Stimulated activated CD8-positive, alpha-beta memory T cell treated with anti-CD3 and anti-CD28 coated beads, Interleukin-15, amount 100 ng/mL, for 24 hours (primary cell): Measurements from ENCODE around the gene NRP1.
"Not testable (repeated sequence)": the region's sequence is repeated elsewhere in the genome, so short reads cannot be mapped to it uniquely, and the experiment has no call there.

Experiments used
- DNase-seq: peaks from one replicate; pipeline ENCODE4 v3.0.0-alpha.2; 2020; ENCODE audit warnings: low read depth

Gene NRP1

GRCh38 chr10:33237736-33238624 lies 96.5 kb downstream of the NRP1 start:
- DNase-seq: no peak

GRCh38 chr10:33236916-33237315 lies 97.6 kb downstream of the NRP1 start:
- DNase-seq: no peak

DNA sequence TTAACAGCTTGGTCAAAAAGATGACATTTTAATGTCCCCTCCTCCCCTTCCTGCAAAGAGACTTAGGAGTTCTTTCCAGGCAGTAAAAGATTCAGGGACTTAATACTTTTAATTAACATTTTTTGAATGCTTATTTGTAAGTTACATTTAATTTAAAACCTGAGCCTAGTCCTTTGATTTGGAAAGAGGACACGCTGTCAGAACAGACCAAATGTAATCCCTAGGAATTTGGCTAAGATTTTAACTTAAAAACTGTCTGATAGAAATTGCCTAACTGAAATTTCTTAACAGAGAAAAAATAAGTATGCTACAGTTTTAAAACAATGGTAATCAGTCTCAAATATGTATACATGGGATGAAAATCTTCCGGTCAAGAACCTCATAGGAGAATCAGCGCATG lies 98.5 kb downstream of the NRP1 start:
- DNase-seq: no peak

- DNase-seq: no peak
These were observed 99.1 kb downstream of the NRP1 start for GRCh38 chr10:33235251-33235884.

- no peak for DNase-seq
These were observed 99.6 kb downstream of the NRP1 start for GRCh38 chr10:33234831-33235237.

DNA sequence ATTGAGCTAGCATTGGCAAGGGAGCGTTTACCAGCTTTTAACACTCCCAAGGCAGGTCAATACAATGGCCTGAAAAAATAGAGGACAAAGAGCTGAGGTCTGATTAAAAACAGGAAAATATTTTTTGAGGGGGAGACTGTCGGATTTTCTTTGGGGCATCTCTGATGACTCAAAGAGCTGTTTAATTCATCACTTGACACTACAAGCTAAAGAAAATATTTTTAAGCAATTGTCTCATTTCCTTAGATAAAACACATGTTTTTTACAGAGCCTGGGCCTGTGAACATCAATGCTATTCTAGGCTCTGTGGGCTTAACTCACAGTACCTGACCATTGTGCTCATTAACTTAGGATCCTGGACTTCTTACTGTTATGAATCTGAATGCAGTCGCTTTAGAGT lies 100.8 kb downstream of the NRP1 start:
- no peak for DNase-seq

DNA sequence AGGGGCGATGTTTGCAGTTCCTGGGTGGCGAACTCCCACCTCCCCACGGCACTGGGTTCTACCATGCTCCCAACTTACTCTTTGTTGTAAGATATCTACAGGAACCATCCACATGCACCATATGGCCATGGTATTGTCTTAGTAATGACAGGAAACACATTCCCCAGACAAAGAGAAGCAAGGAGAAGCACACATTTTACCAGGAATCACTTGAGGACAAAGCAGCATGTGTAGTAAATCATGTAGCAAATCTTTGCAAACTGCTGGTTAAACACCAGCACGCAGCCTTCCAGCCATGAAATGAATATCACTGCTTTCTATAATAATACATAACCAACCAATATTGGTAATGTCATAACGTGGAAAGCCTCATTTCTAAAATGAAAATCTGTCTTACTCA lies 101.2 kb downstream of the NRP1 start:
- DNase-seq: no peak

DNA sequence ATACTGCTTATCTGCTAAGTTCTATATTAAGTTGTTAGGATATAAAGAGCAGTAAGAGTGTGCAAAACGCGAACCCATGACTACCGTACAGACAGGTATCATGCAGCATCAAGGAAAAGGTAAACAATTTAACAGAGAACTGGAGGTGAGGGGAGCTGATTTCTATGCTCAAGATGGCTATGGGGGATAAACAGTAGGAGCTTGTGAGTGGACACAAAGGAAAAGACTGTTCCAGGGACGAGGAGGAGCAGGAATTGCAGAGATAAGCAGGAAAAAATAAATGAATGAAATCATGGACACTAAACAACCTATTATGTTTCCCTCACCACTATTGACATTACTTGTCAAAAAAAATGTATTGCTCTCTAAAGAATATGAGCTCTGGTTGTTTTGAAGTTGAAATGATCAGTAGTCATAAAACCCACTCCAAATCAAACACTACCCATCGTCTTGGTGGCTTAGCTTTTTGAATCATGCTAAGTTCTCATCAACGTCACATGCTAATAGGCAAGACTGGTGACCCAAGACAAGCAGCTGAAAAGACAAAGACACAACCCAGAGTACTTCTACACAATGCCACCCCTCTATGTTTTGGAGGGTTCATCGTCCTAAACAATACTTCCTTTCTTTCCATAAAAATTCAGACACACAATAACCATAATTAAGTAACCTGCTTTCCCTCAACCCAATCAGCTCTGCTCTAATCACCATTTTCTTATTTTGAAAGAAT lies 102.7 kb downstream of the NRP1 start:
- no peak for DNase-seq

DNA sequence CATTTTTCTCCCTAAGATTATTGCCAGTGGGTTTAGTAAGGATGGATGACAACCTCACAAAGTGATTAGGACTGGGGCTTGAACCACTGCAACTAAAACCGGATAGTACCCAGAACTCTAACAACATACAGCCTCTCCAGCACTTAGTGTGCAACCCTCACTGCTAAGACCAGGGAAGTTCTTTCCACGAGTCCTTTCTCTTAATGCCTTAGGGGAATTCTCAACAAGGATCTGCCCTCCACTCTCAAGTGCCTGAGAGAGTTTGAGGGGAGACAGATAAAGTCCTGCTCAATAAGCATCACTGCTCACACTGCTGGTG lies 104.6 kb downstream of the NRP1 start:
- DNase-seq: no peak

DNA sequence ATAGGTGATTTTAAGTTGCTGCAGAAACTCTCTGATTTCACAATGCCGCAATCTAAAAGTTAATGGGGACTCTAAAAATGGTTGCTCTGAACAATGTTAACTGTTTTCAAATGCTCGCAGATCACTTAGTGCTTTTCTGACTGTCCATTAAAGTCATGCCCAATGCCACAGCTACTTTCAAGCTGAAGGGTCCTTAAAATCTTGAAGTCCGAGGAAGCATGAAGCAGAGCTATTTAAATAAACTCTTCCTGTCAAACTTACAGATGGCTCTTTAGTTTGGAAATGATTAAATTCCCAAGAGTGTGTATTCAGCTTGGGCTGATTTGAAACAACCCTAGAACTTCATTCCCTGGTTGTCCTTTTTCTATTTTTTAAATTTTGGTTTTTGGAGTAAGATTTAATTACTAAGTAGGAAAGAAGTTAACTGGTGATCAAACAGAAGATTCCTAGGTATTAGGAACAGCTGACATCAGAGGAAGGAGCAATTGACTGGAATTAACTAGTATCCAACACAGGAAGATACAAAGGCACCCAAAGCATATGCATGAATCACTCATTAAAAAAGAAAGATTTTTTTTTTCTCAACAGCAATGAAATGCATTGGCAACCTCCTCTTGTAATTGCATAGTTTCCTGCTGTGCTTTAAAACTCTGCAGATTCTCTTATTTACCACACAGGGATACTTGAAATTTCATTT lies 105.1 kb downstream of the NRP1 start:
- DNase-seq: no peak

GRCh38 chr10:33228426-33228825 lies 106.0 kb downstream of the NRP1 start:
- no peak for DNase-seq

- DNase-seq: no peak
These were observed 107.0 kb downstream of the NRP1 start for GRCh38 chr10:33227489-33227888.

- no peak for DNase-seq
These were observed 110.1 kb downstream of the NRP1 start for GRCh38 chr10:33224251-33224965.

DNA sequence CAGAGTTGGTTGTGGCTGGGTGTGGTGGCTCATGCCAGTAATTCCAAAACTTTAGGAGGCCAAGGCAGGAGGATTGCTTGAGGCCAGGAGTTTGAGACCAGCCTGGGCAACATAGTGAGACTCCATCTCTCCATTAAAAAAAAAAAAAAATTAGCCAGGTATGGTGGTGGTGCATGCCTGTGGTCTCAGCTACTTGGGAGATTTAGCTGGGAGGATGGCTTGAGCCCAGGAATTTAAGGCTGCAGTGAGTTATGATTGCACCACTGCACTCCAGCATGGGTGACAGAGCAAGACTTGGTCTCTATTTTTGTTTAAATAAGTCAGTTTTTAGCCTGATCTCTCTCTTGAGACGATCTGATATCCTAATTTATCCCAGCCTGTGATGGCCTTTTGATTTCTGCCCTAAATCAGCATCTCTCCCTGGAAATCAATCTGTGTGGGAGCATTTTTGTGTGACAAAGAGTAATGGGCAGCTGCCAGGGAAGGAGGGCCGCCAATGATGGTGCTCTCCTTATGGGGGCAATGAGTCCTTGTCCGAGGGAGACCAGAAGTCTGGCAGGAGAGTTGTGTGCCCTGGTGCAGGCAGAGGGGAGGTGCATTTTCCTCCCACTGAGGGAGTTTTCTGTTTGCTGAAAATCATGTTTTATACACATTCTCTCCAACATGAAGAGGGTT lies 111.0 kb downstream of the NRP1 start:
- no peak for DNase-seq

DNA sequence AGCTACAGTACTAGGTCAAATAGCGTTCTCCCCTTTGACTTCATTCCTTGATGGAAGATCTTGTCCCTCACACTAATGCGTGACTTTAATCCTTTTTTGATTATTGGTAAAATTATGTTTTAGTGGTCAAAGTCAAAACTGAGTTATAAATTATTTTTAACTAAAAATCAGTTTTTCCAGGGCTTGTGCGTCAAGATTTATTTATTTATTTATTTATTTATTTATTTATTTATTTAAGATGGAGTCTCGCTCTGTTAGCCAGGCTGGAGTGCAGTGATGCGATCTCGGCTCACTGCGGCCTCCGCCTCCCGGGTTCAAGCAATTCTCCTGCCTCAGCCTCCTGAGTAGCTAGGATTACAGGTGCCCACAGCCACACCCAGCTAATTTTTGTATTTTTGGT lies 112.2 kb downstream of the NRP1 start:
- DNase-seq: not testable (repeated sequence)

GRCh38 chr10:33217854-33218253 lies 116.6 kb downstream of the NRP1 start:
- no peak for DNase-seq

DNA sequence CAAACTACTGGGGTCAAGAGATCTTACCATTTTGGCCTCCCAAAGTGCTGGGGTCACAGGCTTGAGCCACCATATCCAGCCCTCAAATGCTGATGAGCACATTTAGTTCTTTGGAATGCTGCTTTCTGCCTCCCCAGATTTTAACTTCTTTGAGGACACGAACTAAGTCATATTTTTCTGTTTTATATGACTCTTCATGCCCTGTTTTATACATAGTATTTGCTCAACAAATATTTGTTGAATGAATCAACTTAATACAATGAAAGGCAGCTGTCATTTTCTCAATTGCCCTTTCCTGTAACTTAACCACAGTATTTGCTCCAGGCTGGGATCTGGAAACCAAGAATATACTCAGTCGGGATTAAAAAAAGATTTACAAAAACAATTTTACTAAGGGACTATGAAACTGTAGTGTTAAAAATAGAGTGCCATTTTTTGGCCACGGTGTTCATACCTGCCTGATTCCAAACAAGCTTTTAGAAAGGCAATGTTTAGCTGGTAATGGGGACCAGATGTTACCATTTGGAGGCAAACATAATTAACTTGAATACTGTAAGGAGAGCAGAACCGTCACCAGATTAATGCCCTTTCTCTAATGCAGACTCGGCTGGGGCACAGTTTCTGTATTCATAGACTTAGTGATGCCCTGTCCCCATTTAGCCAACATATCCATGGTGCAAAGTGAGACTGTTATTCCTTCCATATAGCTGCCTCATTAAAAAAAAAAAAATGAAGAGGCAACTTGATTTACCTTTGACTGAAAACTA lies 117.6 kb downstream of the NRP1 start:
- DNase-seq: no peak

DNA sequence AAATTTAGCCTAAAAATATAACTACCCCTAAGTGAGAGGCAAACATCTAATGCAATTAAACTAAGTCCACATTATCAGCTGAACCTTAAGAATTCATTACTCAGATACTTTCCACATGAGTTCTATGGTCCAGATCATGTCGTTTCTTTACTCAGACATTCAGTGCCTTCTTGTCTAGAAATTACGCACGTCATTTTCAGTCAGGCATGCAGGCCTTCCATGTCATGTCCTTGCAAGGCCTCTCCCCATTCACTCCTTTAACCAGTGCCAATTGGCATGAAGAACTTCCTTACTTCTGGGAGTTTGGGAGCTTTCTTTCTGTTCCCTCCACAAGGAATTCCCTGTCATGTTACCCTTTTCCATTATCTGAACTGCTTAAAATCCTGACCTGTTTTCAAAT lies 118.8 kb downstream of the NRP1 start:
- DNase-seq: no peak

DNA sequence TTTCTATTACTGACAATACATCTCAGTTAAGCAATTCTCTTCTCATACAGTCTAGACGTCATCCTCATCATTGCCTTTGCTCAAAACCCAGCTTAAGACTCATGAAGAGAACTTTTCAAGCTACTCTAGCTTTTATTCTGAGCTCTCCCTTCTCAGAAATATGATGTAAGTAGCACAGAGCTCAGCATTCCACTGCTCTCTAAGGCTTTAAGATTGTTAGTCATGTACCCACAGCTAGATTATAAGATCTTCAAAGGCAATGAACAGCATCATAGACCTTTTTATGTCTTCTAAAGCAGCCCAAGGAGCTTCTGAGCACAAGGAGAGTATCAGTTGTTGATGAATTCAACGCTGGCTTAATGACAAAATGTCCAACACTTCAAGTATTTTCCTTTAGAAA lies 119.3 kb downstream of the NRP1 start:
- no peak for DNase-seq

DNA sequence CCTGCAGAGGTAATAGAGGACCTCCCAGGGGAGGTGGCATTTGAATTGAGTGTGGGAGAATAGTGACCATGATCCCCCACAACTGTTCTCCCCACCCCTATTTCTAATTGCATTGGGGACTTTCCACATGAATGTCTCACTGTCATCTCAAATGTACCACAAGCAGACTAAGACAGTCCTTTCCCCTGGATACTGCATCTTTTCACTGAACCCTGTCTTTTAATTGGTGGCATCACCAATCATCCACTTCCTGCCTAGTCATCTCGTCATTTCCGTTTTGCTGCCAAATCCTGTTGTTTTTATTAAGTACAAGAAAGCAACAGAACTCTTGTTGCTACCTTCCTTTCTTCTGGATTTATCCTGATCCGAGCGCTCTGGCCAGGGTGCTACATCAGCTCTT lies 120.3 kb downstream of the NRP1 start:
- DNase-seq: no peak
